RWPE1 (cell line): Measurements from ENCODE around the gene VEPH1.

ENCODE experiments used
- CTCF ChIA-PET: fragments of 350-600 bp; sonication (Branson Sonifier 250); formaldehyde crosslinking; extraction: SDS; loops from one replicate; lab custom pipeline; 2021; lab: Yijun Ruan, JAX
- POLR2A ChIA-PET: fragments of 400-600 bp; formaldehyde crosslinking; extraction: SDS; loops from one replicate; lab custom pipeline; 2020; ENCODE audit warnings: antibody characterized with exemption; ENCODE audit not compliant: low non-redundant PET; lab: Yijun Ruan, JAX
- DNase-seq: peaks from one replicate; pipeline ENCODE4 v3.0.0; 2012; ENCODE audit warnings: low spot score
- H3K27ac ChIP-seq: fragments of 450-650 bp; 2 replicates; pipeline ENCODE4 v1.5.1; 2017
- CTCF ChIP-seq: fragments of 450-650 bp; conservative IDR thresholded peaks from 2 replicates; pipeline ENCODE4 v1.5.1; 2017; ENCODE audit warnings: low read depth, mild to moderate bottlenecking

VEPH1 gene

DNA sequence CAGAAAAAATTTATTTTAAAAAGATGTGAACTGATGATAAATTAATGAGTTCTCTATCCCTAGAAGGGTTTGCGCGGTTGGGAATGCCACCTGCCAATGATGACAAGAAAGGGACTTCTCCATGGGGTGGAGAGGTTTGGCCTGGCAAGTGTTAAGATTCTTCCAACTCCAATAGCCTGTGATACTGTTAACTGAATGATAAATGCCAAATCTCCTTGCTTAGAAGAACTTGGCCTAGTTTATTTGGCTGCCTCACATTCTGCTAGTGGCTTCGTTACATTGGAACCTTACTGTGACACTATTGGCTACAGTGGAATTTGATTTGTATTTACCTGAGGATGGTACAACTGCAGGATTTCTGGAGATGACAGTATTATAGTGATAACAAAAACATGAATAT is 251.5 kb downstream of the VEPH1 start:
- no peak overlapping the region for H3K27ac ChIP-seq
- ChIA-PET POLR2A (no interaction called here), CTCF (interaction anchor here (0.8 kb wide), 1 partner anchor 31 kb away, joined by 3 read pairs; no protein-coding TSS in a partner anchor)
- DNase-seq, result no peak
- no peak for TF ChIP-seq CTCF

DNA sequence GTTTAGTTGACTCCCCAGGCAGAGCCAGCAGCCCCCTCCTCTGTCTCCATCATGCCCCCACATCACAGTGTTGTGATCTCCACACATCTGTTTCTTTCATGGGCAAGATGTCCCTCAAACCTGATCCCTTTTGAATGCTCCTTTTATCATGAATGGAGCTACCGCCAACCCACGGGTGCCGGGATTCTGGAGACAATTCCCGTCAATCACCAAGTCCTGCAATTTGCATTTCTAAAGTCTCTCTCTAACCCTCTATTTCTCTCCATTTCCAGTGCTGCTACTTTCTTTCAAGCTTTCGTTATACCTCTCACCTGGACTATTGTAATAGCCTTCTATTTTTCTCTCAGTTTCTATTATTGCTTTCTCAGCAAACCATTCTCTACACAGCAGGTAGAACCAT is 253.6 kb downstream of the VEPH1 start:
- TF ChIP-seq CTCF, result no peak
- H3K27ac ChIP-seq, result no peak overlapping the region
- no peak for DNase-seq
- POLR2A ChIA-PET, result no interaction called here
- CTCF ChIA-PET, result no interaction called here

GRCh38 chr3:157248590-157249422 is 254.4 kb downstream of the VEPH1 start:
- CTCF ChIA-PET, result interaction anchor here (1.1 kb wide), 1 partner anchor 1196 kb away, joined by 3 read pairs; no protein-coding TSS in a partner anchor
- no peak overlapping the region for H3K27ac ChIP-seq
- no peak for TF ChIP-seq CTCF
- POLR2A ChIA-PET, result no interaction called here
- DNase-seq, result peak; percentile 62

- CTCF ChIA-PET, result interaction anchor here (0.9 kb wide), 1 partner anchor 1481 kb away, joined by 7 read pairs; no protein-coding TSS in a partner anchor
- POLR2A ChIA-PET, result no interaction called here
- no peak for DNase-seq
- no peak overlapping the region for H3K27ac ChIP-seq
- TF ChIP-seq CTCF, result no peak
Observed at GRCh38 chr3:157247391-157247790, 255.8 kb downstream of the VEPH1 start.

DNA sequence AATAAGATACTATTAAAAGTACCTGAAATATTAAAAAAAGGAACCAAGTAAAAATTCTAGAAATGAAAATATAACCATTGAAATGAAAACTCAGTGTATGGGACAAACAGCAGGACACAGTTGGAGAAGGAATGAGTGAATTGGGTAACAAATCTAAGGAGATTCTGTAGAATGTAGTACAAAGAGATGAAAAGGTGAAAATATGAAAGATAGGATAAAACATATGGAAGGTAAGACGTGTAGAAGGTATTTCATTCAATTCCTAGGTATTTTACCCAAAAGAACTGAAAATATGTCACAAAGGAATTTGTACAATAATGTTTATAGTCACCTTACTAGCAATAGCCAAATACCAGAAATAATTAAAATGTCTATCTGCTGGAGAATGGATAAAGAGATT is 260.4 kb downstream of the VEPH1 start:
- no peak for TF ChIP-seq CTCF
- ChIA-PET POLR2A (no interaction called here), CTCF (no interaction called here)
- no peak for DNase-seq
- no peak overlapping the region for H3K27ac ChIP-seq

GRCh38 chr3:157241599-157241998 is 261.6 kb downstream of the VEPH1 start:
- no peak for TF ChIP-seq CTCF
- POLR2A ChIA-PET, result no interaction called here
- no peak overlapping the region for H3K27ac ChIP-seq
- CTCF ChIA-PET, result interaction anchor here (1.0 kb wide), 1 partner anchor 16 kb away, joined by 3 read pairs; no protein-coding TSS in a partner anchor
- no peak for DNase-seq
